CD1c-positive myeloid dendritic cell (primary cell): ENCODE results near the gene MEIOB.
"Not testable (repeated sequence)": the region's sequence is repeated elsewhere in the genome, so short reads cannot be mapped to it uniquely, and the experiment has no call there.

ENCODE experiments used
- DNase-seq: peaks from one replicate; pipeline ENCODE4 v3.0.0-alpha.2; 2016; ENCODE audit errors: extremely low spot score

The MEIOB gene

GRCh38 chr16:1877804-1878203 is 5.8 kb upstream of the MEIOB start:
- no peak for DNase-seq

GRCh38 chr16:1877089-1877488 is 5.1 kb upstream of the MEIOB start:
- no peak for DNase-seq

GRCh38 chr16:1876468-1876867 is 4.5 kb upstream of the MEIOB start:
- no peak for DNase-seq

GRCh38 chr16:1876066-1876465 is 4.1 kb upstream of the MEIOB start:
- DNase-seq = not testable (repeated sequence)

- DNase-seq = no peak
Measured at GRCh38 chr16:1874854-1875253, 2.9 kb upstream of the MEIOB start.

- no peak for DNase-seq
Measured at GRCh38 chr16:1870365-1871082, 1.4 kb downstream of the MEIOB start.

GRCh38 chr16:1865902-1866690 is 5.9 kb downstream of the MEIOB start:
- DNase-seq = no peak

GRCh38 chr16:1863681-1864460 is 8.1 kb downstream of the MEIOB start:
- peak; percentile 62 for DNase-seq

- DNase-seq = no peak
Measured at GRCh38 chr16:1862394-1862793, 9.6 kb downstream of the MEIOB start.

- DNase-seq = no peak
Measured at GRCh38 chr16:1861730-1862129, 10.2 kb downstream of the MEIOB start.

- no peak for DNase-seq
Measured at GRCh38 chr16:1859650-1860049, 12.3 kb downstream of the MEIOB start.

GRCh38 chr16:1858189-1858865 is 13.6 kb downstream of the MEIOB start:
- no peak for DNase-seq

GRCh38 chr16:1857433-1858097 is 14.4 kb downstream of the MEIOB start:
- DNase-seq = no peak

- DNase-seq = no peak
Measured at GRCh38 chr16:1851793-1852192, 20.2 kb downstream of the MEIOB start.

- no peak for DNase-seq
Measured at GRCh38 chr16:1850981-1851380, 21.0 kb downstream of the MEIOB start.

- no peak for DNase-seq
Measured at GRCh38 chr16:1846416-1846815, 25.5 kb downstream of the MEIOB start.

GRCh38 chr16:1845985-1846384 is 26.0 kb downstream of the MEIOB start:
- no peak for DNase-seq

- DNase-seq = no peak
Measured at GRCh38 chr16:1839554-1839953, 32.4 kb downstream of the MEIOB start.

- no peak for DNase-seq
Measured at GRCh38 chr16:1834096-1834495, 37.9 kb downstream of the MEIOB start.

- DNase-seq = no peak
Measured at GRCh38 chr16:1832838-1833454, 39.0 kb downstream of the MEIOB start.
